HepG2 (cell line): ENCODE data around the gene RASAL3. TPM values are rescaled to one million over a fixed set of nuclear protein-coding genes. Genes with fewer than 3 reads are reported as not detected.

Source experiments
- DMAP1 ChIP-seq: IDR thresholded peaks from 2 replicates; pipeline ENCODE4 v1.6.1; 2016
- GFI1 ChIP-seq: sonication (generic); formaldehyde crosslinking; IDR thresholded peaks from 2 replicates; pipeline ENCODE4 v1.5.0; 2020; ENCODE audit warnings: missing genetic modification reagents, mild to moderate bottlenecking, borderline replicate concordance
- GTF3A ChIP-seq: sonication (generic); formaldehyde crosslinking; conservative IDR thresholded peaks from 2 replicates; pipeline ENCODE4 v1.4.0; 2020; ENCODE audit warnings: mild to moderate bottlenecking, missing genetic modification reagents
- GZF1 ChIP-seq: sonication (generic); formaldehyde crosslinking; IDR thresholded peaks from 2 replicates; pipeline ENCODE4 v1.5.1; 2020; ENCODE audit warnings: mild to moderate bottlenecking, missing genetic modification reagents
- HNRNPUL1 ChIP-seq: fragments of 200-400 bp; formaldehyde crosslinking; IDR thresholded peaks from 2 replicates; pipeline ENCODE4 v1.6.1; 2017; ENCODE audit warnings: low read depth, mild to moderate bottlenecking, low read length, moderate library complexity
- NFKBIZ ChIP-seq: IDR thresholded peaks from 2 replicates; pipeline ENCODE4 v1.6.1; 2018; ENCODE audit warnings: missing genetic modification reagents, missing compliant biosample characterization
- NFYC ChIP-seq: IDR thresholded peaks from 2 replicates; pipeline ENCODE4 v1.6.1; 2016; ENCODE audit warnings: missing genetic modification reagents, missing compliant biosample characterization
- RFXAP ChIP-seq: sonication (generic); formaldehyde crosslinking; IDR thresholded peaks from 2 replicates; pipeline ENCODE4 v1.4.0; 2020; ENCODE audit warnings: missing genetic modification reagents, borderline replicate concordance
- ZNF333 ChIP-seq: sonication (generic); formaldehyde crosslinking; IDR thresholded peaks from 2 replicates; pipeline ENCODE4 v1.4.0; 2020; ENCODE audit warnings: mild to moderate bottlenecking, missing genetic modification reagents, borderline replicate concordance
- ZNF737 ChIP-seq: sonication (generic); formaldehyde crosslinking; IDR thresholded peaks from 2 replicates; pipeline ENCODE4 v1.5.0; 2020; ENCODE audit warnings: missing genetic modification reagents, mild to moderate bottlenecking, borderline replicate concordance
- polyA plus RNA-seq, 8 experiments: library from polyadenylated mRNA; depleted of rRNA in 3 of 8; stranded (reverse) in 7 of 8; unstranded in 1 of 8; fragments of >200 nt; fragmentation: Illumina TruSeq in 4 of 8; extraction: Trizol in 4 of 8; gene quantifications; 2 replicates each; pipeline versions ENCODE4 v1.2.1 to v1.2.3, GENCODE V29; 2011 to 2016; ENCODE audit warnings: low read depth in 4 of 8, missing spikeins in 1 of 8, mixed read lengths in 1 of 8; ENCODE audit not compliant: insufficient read depth in 1 of 8
- total RNA-seq, 5 experiments: library from RNA; depleted of rRNA; stranded (reverse); fragments of >200 nt; fragmentation: Illumina TruSeq; extraction: Trizol; gene quantifications; 2 replicates each; pipeline ENCODE4 v1.2.3, GENCODE V29; 2016; ENCODE audit warnings: low read depth in 1 of 5
- TF ChIP-seq, protein P1 (sequence below): sonication (generic); formaldehyde crosslinking; IDR thresholded peaks from 2 replicates; pipeline ENCODE4 v1.4.0; 2020; ENCODE audit warnings: missing genetic modification reagents
- TF ChIP-seq, protein P2 (sequence below), 2 experiments: fragments of 450-650 bp in 1 of 2; sonication (generic) in 1 of 2; formaldehyde crosslinking in 1 of 2; IDR thresholded peaks; 2 replicates each; pipeline versions ENCODE4 v1.6.1 to v1.8.0; 2016 to 2022; ENCODE audit warnings: antibody characterized with exemption in 1 of 2, mild to moderate bottlenecking in 1 of 2, missing genetic modification reagents in 1 of 2

The RASAL3 gene
- total and polyA plus RNA-seq, 2 of the 13 experiments (the other 11 are each of a cell fraction or from before 2014, with no cell fraction given): not detected

DNA sequence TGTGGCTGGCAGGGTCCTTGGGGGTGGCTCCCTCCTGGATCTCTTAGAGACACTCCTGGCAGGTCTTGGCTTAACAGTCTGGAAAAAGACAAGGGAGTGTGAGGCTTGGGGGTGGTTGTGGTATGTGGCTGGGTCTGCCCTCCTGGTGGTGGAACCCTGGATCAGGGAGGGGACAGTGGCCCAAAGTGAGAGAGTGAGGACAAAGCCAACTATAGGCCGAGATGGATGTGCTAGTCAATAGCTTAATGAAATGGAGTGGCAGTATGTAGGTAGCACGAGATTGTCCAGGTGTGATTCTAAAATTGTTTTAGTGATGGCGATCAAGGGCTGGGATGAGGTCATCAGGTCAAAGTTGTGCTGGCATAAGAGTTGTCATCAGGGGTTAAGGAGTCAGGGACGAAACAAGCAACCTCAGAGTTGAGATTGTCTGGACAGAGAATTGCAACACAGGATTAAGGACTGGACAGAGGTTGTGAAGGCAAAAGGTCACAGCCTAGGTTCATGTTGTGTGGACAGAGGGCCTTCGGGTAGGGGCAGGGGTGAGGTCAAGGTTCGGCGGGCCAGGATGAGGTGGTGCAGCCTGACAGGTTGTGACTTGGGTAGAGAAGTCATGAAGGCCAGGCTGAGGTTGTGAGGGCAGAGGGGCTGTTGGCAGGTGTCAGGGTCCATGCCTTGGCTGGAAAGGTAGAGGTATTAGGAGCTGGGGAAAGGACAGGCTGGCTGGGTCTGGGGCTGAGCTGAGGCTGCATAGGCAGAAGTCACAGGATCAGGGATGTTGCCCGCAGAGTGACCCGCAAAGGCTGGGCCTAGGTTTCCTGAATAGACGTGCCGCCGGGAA lies 4.5 kb upstream of the RASAL3 start (continued):
- TF ChIP-seq, protein P1, sequence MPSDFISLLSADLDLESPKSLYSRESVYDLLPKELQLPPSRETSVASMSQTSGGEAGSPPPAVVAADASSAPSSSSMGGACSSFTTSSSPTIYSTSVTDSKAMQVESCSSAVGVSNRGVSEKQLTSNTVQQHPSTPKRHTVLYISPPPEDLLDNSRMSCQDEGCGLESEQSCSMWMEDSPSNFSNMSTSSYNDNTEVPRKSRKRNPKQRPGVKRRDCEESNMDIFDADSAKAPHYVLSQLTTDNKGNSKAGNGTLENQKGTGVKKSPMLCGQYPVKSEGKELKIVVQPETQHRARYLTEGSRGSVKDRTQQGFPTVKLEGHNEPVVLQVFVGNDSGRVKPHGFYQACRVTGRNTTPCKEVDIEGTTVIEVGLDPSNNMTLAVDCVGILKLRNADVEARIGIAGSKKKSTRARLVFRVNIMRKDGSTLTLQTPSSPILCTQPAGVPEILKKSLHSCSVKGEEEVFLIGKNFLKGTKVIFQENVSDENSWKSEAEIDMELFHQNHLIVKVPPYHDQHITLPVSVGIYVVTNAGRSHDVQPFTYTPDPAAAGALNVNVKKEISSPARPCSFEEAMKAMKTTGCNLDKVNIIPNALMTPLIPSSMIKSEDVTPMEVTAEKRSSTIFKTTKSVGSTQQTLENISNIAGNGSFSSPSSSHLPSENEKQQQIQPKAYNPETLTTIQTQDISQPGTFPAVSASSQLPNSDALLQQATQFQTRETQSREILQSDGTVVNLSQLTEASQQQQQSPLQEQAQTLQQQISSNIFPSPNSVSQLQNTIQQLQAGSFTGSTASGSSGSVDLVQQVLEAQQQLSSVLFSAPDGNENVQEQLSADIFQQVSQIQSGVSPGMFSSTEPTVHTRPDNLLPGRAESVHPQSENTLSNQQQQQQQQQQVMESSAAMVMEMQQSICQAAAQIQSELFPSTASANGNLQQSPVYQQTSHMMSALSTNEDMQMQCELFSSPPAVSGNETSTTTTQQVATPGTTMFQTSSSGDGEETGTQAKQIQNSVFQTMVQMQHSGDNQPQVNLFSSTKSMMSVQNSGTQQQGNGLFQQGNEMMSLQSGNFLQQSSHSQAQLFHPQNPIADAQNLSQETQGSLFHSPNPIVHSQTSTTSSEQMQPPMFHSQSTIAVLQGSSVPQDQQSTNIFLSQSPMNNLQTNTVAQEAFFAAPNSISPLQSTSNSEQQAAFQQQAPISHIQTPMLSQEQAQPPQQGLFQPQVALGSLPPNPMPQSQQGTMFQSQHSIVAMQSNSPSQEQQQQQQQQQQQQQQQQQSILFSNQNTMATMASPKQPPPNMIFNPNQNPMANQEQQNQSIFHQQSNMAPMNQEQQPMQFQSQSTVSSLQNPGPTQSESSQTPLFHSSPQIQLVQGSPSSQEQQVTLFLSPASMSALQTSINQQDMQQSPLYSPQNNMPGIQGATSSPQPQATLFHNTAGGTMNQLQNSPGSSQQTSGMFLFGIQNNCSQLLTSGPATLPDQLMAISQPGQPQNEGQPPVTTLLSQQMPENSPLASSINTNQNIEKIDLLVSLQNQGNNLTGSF (CRISPR knock-in tag): no peak
- TF ChIP-seq GTF3A (CRISPR knock-in tag) (no peak), GFI1 (CRISPR knock-in tag) (peak; percentile 35; the same call in 1 of the 2 replicates), DMAP1 (no peak), RFXAP (no peak), GZF1 (CRISPR knock-in tag) (no peak), ZNF333 (no peak), NFKBIZ (CRISPR knock-in tag) (no peak), NFYC (no peak), HNRNPUL1 (no peak), ZNF737 (CRISPR knock-in tag) (no peak)
- TF ChIP-seq, protein P2, sequence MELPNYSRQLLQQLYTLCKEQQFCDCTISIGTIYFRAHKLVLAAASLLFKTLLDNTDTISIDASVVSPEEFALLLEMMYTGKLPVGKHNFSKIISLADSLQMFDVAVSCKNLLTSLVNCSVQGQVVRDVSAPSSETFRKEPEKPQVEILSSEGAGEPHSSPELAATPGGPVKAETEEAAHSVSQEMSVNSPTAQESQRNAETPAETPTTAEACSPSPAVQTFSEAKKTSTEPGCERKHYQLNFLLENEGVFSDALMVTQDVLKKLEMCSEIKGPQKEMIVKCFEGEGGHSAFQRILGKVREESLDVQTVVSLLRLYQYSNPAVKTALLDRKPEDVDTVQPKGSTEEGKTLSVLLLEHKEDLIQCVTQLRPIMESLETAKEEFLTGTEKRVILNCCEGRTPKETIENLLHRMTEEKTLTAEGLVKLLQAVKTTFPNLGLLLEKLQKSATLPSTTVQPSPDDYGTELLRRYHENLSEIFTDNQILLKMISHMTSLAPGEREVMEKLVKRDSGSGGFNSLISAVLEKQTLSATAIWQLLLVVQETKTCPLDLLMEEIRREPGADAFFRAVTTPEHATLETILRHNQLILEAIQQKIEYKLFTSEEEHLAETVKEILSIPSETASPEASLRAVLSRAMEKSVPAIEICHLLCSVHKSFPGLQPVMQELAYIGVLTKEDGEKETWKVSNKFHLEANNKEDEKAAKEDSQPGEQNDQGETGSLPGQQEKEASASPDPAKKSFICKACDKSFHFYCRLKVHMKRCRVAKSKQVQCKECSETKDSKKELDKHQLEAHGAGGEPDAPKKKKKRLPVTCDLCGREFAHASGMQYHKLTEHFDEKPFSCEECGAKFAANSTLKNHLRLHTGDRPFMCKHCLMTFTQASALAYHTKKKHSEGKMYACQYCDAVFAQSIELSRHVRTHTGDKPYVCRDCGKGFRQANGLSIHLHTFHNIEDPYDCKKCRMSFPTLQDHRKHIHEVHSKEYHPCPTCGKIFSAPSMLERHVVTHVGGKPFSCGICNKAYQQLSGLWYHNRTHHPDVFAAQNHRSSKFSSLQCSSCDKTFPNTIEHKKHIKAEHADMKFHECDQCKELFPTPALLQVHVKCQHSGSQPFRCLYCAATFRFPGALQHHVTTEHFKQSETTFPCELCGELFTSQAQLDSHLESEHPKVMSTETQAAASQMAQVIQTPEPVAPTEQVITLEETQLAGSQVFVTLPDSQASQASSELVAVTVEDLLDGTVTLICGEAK (IDR thresholded peaks at IDR 0.05): no peak
- TF ChIP-seq, protein P2 (CRISPR knock-in tag; IDR thresholded peaks at IDR 0.05): peak; percentile 47; the same call in 1 of the 2 replicates
